Left ventricle myocardium inferior (tissue), 1 donor: Measurements from ENCODE around the gene PPAT. TPM values are rescaled to one million over a fixed set of nuclear protein-coding genes. Genes with fewer than 3 reads are reported as not detected.
"Not testable (repeated sequence)": the region's sequence is repeated elsewhere in the genome, so short reads cannot be mapped to it uniquely, and the experiment has no call there.

Experiments used
- DNase-seq: peaks from one replicate; pipeline ENCODE4 v3.0.0-alpha.2; 2020
- H3K27ac ChIP-seq: fragments of 200-600 bp; replicated peaks from 2 replicates; pipeline ENCODE4 v1.8.0; 2021
- H3K27me3 ChIP-seq: fragments of 200-600 bp; 2 replicates; pipeline ENCODE4 v1.8.0; 2021; ENCODE audit warnings: low read depth
- H3K36me3 ChIP-seq: fragments of 200-600 bp; 2 replicates; pipeline ENCODE4 v1.8.0; 2021
- H3K4me1 ChIP-seq: fragments of 200-600 bp; 2 replicates; pipeline ENCODE4 v1.8.0; 2021
- H3K4me3 ChIP-seq: fragments of 200-600 bp; 2 replicates; pipeline ENCODE4 v1.8.0; 2021; ENCODE audit warnings: mild to moderate bottlenecking, moderate library complexity
- H3K9me3 ChIP-seq: fragments of 200-600 bp; replicated peaks from 2 replicates; pipeline ENCODE4 v1.8.0; 2021
- intact Hi-C: fragments of 100-400 bp; cut with micrococcal nuclease; formaldehyde crosslinking; loops from one replicate; pipeline ENCODE4 v1.11.0; 2022
- total RNA-seq: library from RNA; stranded (reverse); fragmentation: NEBNext Ultra II Directional; extraction: Animal tissue kit (Norgen Biotek cat#: 25700); gene quantifications from one replicate; pipeline ENCODE4 v1.2.1, GENCODE V29; 2021
- TF ChIP-seq, protein P1 (sequence below): fragments of 200-600 bp; IDR thresholded peaks from 2 replicates; pipeline ENCODE4 v1.8.0; 2021; ENCODE audit warnings: antibody characterized with exemption, mild to moderate bottlenecking, borderline replicate concordance
- donor health status: DM: no; HTN: yes; CAD: no; lungs with severe emphysema.

PPAT gene
- total RNA-seq, 1 donor from 2014 or later = 3.4 TPM

DNA sequence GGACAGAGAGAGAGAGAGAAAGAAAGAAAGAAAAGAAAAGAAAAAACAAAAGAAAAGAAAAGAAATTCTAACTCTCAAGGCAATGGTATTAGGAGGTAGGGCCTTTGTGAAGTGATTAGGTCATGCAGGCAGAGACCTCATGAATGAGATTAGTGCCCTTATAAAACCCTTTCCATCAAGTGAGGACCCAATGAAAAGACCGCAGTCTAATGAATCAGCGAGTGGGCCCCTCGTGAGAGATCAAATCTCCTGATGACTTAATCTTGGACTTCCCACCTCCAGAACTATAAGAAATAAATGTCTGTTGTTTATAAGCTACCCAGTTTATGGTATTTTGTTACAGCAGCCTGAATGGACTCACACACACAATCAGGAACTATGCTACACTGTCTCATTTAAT lies 65.0 kb downstream of the PPAT start:
- TF ChIP-seq, protein P1, sequence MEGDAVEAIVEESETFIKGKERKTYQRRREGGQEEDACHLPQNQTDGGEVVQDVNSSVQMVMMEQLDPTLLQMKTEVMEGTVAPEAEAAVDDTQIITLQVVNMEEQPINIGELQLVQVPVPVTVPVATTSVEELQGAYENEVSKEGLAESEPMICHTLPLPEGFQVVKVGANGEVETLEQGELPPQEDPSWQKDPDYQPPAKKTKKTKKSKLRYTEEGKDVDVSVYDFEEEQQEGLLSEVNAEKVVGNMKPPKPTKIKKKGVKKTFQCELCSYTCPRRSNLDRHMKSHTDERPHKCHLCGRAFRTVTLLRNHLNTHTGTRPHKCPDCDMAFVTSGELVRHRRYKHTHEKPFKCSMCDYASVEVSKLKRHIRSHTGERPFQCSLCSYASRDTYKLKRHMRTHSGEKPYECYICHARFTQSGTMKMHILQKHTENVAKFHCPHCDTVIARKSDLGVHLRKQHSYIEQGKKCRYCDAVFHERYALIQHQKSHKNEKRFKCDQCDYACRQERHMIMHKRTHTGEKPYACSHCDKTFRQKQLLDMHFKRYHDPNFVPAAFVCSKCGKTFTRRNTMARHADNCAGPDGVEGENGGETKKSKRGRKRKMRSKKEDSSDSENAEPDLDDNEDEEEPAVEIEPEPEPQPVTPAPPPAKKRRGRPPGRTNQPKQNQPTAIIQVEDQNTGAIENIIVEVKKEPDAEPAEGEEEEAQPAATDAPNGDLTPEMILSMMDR = no peak
- intact Hi-C loops = no loop called here
- Histone ChIP-seq H3K36me3 (peaks cover 23% of the 10 kb centered on the region), H3K27me3 (no peaks in the 10 kb centered on the region), H3K9me3 (no peaks in the 10 kb centered on the region), H3K27ac (no peak overlapping the region), H3K4me1 (peaks cover 7% of the 10 kb centered on the region), H3K4me3 (no peak overlapping the region)
- no peak for DNase-seq

DNA sequence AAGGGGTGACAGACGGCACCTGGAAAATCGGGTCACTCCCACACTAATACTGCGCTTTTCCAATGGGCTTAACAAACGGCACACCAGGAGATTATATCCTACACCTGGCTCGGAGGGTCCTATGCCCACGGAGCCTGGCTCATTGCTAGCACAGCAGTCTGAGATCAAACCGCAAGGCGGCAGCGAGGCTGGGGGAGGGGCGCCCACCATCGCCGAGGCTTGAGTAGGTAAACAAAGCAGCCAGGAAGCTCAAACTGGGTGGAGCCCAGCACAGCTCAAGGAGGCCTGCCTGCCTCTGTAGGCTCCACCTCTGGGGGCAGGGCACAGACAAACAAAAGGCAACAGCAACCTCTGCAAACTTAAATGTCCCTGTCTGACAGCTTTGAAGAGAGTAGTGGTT lies 72.4 kb downstream of the PPAT start:
- DNase-seq = not testable (repeated sequence)

DNA sequence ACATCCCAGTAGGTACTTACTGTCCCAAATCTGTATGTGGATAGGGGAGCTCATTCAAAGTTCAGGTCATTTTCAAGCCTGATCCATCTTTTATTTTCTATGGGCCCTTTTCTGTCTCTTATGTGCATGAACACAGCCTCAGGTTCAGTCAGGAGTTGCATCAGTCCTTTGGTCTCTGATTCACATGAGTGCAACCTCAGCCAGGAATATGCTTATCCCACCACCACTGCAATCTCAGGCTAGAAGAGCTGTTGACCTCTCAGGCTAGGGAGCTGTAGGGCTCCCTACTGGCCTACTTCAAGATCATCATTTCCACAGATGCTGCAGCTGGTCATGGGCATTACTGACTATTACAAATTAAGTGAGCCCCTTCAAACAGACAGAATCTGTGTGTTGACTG lies 75.3 kb downstream of the PPAT start:
- Histone ChIP-seq H3K27ac (no peak overlapping the region), H3K9me3 (no peaks in the 10 kb centered on the region), H3K4me1 (no peaks in the 10 kb centered on the region), H3K27me3 (no peaks in the 10 kb centered on the region), H3K4me3 (no peak overlapping the region), H3K36me3 (peaks cover 30% of the 10 kb centered on the region)
- DNase-seq = no peak
- intact Hi-C loops = no loop called here
- TF ChIP-seq, protein P1 = no peak

More for the DNA sequence above, 72.4 kb downstream of the PPAT start:
- H3K27me3 ChIP-seq, intact Hi-C loops, H3K9me3 ChIP-seq, H3K27ac ChIP-seq, H3K4me3 ChIP-seq, H3K4me1 ChIP-seq: not testable (repeated sequence)
- H3K36me3 ChIP-seq = peaks cover 20% of the 10 kb centered on the region

DNA sequence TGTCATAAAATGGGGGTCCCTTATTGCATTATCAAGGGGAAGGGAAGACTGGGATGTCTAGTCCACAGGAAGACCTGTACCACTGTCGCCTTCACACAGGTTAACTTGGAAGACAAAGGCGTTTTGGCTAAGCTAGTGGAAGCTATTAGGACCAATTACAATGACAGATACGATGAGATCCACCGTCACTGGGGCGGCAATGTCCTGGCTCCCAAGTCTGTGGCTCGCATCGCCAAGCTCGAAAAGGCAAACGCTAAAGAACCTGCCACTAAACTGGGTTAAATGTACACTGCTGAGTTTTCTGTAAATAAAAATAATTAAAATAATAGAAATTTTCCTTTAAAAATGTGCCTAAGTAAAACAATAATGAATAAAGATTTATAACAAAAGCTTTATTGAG lies 78.8 kb downstream of the PPAT start:
- no peak for DNase-seq
- no peaks in the 10 kb centered on the region for H3K27me3 ChIP-seq
- no peak overlapping the region for H3K27ac ChIP-seq
- H3K9me3 ChIP-seq = no peaks in the 10 kb centered on the region
- H3K36me3 ChIP-seq = peaks cover 45% of the 10 kb centered on the region
- H3K4me3 ChIP-seq = no peak overlapping the region
- no peaks in the 10 kb centered on the region for H3K4me1 ChIP-seq
- TF ChIP-seq, protein P1 = no peak
- intact Hi-C loops = no loop called here

DNA sequence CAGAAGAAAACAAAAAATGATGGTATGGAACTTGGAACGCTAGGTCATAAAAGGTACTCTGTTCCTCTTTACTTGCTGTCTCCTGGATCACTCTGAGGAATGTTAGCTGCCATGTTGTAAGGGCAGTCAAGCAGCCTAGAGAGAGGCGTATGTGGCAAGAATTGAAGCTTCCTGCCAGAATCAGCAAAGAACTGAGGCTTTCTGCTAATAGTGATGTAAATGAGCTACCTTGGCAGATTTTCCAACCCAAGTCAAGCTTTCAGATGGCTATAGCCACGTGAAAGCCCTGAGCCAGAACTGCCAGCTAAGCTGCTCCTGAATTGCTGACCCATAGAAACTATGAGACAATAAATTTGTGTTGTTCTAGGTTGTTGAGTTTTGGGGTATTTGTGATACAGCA lies 86.8 kb downstream of the PPAT start:
- H3K4me3 ChIP-seq = no peak overlapping the region
- intact Hi-C loops = no loop called here
- TF ChIP-seq, protein P1 = no peak
- H3K27me3 ChIP-seq = no peaks in the 10 kb centered on the region
- H3K4me1 ChIP-seq = no peaks in the 10 kb centered on the region
- H3K27ac ChIP-seq = no peak overlapping the region
- no peaks in the 10 kb centered on the region for H3K9me3 ChIP-seq
- no peak for DNase-seq
- H3K36me3 ChIP-seq = peaks cover 65% of the 10 kb centered on the region

DNA sequence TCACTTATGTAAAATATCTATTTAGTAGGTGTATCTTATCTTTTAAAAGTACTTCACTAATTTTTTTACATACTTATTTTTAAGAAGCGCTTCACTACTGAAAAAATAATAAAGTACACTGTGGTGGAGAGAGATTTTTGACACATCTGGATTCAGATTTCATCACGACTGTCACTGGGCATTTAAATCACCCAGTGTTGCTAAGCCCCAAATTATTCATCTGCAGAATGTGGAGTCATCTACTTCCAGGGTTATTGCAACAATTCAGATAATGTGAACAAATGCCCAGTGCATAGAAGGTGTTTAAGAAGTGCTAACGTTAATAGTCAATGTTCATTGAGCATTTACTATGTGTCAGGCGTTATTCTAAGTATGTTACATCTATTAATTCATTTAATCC lies 90.0 kb downstream of the PPAT start:
- H3K9me3 ChIP-seq = no peaks in the 10 kb centered on the region
- no peaks in the 10 kb centered on the region for H3K27me3 ChIP-seq
- H3K36me3 ChIP-seq = peaks cover 55% of the 10 kb centered on the region
- no peak overlapping the region for H3K27ac ChIP-seq
- H3K4me1 ChIP-seq = no peaks in the 10 kb centered on the region
- intact Hi-C loops = no loop called here
- no peak for DNase-seq
- TF ChIP-seq, protein P1 = no peak
- H3K4me3 ChIP-seq = no peak overlapping the region

Other genes with a start within 250 kb of the PPAT start
- 6.9 TPM for gene AASDH, start 48.1 kb downstream of the PPAT start, total RNA-seq
- 26.6 TPM for gene PAICS, start 645 bp upstream of the PPAT start, total RNA-seq
- 32.6 TPM for gene SRP72, start 32.0 kb upstream of the PPAT start, total RNA-seq
- gene ARL9, start 70.2 kb upstream of the PPAT start, total RNA-seq = not detected
- 21.3 TPM for gene HOPX, start 245.7 kb upstream of the PPAT start, total RNA-seq